HG03064 (cell line): Measurements from ENCODE around the gene TARP.
A peak's percentile ranks its signal among the peaks of the same experiment; 100 is the strongest.
"Not testable (repeated sequence)": the region's sequence is repeated elsewhere in the genome, so short reads cannot be mapped to it uniquely, and the experiment has no call there.

Experiments
- ATAC-seq: cut with Tn5 transposase; IDR thresholded peaks from one replicate; pipeline ENCODE4 v1.9.1; 2021; ENCODE audit warnings: low read depth; ENCODE audit not compliant: unreplicated experiment

TARP gene

DNA sequence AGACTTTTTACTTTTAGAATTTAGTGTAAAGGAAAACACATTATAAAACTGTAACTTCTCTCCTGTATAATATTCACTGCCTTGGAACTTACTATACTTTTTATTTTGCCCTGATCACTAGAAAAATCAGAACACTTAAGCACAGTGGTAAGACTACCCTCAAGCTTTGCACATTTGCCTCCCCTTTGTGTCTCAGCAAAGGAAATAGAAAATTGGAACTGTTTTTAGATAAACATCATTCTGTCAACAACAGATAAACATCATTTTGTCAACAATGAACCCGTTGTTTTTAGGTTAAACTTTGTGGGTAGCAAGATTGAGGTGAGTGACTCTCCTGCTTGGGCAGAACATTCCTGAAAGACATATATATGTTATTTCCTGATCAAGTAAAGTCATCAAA lies 8.8 kb downstream of the TARP start:
- not testable (repeated sequence) for ATAC-seq

DNA sequence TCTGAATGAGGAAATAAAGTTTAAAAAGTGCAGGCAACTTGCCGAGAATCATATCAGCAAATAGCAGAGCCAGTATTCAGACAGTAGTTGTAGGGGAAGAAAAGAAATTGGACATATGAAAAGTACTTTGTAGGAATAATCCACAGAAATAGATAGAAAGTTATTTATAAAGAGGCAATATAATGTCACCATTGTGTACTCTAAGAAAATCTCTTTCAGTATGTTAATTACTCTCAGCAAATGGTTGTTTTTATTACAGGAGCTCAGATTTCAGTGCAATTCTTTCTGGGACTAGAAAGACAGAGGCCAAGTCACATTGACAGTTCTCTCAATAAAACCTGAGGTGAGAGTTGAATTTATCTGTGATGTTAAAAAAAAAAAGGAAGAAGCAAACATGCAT lies 10.2 kb downstream of the TARP start:
- ATAC-seq = not testable (repeated sequence)

DNA sequence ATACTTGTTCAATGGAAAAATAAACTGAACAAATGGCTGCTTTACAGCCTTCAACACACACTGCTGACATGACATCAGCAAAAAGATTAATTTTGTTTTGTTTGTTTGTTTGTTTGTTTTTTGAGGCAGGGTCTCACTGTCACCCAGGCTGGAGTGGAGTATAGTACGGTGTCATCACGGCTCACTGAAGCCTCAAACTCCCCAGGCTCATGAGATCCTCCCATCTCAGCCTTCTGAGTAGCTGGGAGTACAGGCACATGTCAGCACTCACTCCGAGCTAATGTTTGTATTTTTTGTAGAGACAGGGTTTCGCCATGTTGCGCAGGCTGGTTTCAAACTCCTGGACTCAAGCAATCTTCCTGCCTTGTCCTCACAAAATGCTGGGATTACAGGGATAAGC lies 10.9 kb downstream of the TARP start:
- no peak for ATAC-seq

- not testable (repeated sequence) for ATAC-seq
These were observed 11.4 kb downstream of the TARP start for GRCh38 chr7:38262026-38262425.

GRCh38 chr7:38261601-38262000 lies 11.8 kb downstream of the TARP start:
- ATAC-seq = not testable (repeated sequence)

DNA sequence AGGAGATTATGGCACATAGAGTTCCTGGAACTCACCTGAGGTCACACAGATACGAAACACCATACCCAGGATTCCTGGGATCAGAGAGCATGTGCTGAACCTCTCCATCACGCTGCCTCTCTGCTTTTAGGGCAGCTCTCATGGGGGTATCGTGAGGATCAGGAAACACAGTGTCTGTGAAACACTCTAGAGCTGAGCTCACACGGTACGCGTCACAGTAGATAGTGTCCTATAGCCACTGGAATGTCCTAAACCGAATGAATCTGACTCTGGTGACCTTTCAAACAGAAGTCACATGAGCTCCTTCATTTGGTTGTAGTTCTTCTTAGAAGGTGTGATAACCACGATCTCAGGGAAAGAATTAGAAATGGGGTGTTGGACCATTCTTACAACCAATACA lies 14.3 kb downstream of the TARP start:
- ATAC-seq = not testable (repeated sequence)

DNA sequence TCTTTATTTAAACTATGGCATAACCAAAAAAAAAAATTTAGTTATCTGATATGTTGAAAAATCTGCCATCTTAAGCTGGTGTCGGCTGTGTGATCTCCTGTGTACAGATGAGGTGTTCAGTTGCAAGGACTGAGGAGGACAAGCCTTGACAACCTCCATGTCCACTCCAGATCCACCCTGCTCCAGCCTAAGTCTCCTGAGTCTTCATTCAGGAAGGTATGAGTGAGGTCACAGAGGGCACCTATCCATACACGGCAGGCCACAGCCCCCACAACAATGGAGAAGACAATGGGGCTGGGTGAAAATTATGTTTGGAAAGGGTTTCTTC lies 16.1 kb downstream of the TARP start:
- no peak for ATAC-seq

- not testable (repeated sequence) for ATAC-seq
These were observed 23.6 kb downstream of the TARP start for GRCh38 chr7:38249849-38250248.

GRCh38 chr7:38248069-38248567 lies 25.3 kb downstream of the TARP start:
- no peak for ATAC-seq

GRCh38 chr7:38245409-38245977 lies 27.9 kb downstream of the TARP start:
- no peak for ATAC-seq

DNA sequence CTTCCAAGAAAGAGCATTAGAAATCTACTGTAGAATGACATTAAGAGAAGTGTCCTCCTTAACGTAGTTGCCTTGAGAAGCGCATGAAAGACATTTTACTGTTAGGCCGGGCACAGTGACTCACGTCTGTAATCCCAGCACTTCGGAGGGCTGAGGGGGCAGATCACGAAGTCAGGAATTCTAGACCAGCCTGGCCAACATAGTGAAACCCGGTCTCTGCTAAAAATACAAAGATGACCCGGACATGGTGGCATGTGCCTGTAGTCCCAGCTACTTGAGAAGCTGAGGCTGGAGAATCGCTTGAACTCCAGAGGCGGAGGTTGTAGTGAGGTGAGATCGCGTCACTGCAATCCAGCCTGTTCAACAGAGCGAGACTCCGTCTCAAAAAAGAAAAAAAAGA lies 28.9 kb downstream of the TARP start:
- ATAC-seq = no peak

GRCh38 chr7:38243345-38243744 lies 30.1 kb downstream of the TARP start:
- not testable (repeated sequence) for ATAC-seq

DNA sequence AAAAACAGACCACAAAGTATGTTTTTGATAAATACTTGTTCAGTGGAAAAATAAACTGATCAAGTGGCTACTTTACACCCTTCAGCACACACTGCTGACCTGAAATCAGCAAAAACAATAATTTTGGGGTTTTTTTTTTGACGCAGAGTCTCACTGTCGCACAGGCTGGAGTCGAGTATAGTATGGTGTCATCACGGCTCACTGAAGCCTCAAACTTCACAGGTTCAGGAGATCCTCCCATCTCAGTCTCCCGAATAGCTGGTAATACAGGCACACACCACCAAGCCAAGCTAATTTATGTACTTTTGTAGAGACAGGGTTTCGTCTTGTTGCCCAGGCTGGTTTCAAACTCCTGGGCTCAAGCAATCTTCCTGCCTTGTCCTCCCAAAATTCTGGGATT lies 30.6 kb downstream of the TARP start:
- ATAC-seq = no peak

DNA sequence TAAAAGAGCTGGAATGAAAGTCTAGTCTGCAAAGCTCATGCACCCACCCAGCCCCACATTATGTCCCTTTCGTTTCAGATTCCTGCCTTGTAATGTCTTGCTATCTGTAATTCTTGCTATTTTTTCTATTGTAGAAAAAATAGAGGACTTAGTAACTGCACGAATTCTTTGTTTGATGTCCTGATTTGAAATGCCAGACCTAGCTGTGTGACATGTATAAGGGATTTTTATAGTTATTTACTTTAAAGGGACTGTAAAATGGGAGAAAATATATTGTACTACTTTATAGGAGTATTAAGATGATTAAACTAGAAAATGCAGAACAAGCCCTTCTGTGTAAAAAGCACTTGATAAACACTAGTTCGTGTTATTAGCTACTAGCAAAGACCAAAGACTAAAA lies 32.4 kb downstream of the TARP start:
- no peak for ATAC-seq

- not testable (repeated sequence) for ATAC-seq
These were observed 34.3 kb downstream of the TARP start for GRCh38 chr7:38239129-38239528.

GRCh38 chr7:38235606-38236005 lies 37.8 kb downstream of the TARP start:
- no peak for ATAC-seq

DNA sequence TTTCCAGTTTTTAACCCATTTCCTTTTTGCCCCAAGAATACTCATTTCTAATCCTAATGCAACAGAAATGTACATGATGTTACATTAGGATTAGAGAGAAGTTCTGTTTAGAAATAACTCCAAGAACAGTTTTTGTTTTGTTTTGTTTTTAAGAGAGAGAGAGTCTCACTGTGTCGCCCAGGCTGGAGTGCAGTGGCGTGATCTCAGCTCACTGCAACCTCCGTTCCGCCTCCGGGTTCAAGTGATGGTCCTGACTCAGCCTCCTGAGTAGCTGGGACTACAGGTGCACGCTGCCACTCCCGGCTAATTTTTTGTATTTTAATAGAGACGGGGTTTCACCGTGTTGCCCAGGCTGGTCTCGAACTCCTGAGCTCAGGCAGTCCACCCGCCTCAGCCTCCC lies 38.7 kb downstream of the TARP start:
- not testable (repeated sequence) for ATAC-seq

DNA sequence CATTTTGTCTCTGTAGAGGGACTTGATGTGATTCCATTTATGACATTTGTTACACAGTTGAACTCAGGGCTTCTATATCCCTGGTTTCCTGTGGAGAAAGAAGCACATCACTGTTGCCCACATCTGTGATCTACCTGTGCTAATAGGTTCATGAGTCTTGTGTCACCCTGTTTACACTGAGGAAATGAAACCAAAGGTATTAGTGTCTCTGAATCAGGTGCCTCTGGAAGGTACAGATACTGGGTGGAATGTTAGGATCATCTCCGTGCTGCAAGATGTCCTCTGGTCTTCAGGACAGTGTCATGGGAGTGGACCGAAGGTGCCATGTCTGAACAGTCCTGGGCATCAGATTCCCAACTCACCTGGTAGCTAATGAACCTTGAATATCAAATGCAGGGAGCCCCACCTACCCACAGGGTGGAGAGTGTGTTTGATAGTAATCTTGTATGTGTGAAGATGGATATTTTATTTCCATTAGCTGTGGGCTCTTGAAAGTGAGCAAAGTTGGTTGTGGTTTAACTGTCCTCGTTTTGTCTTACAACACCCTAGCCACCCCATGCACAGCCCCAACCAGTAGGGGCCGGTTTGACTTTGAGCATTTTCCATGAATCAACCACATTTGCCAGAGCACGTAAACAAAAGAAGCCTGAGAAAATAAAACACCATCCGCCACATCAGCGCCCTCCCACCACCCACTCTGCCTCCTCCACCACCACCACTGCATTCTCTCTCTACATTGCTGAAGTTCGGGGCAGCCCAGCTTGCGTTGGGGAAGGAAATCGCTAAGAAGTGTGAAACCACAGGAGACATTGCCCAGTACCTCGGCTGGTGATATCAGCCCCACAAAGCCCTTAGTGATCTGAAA lies 40.7 kb downstream of the TARP start:
- ATAC-seq = peak; percentile 81

DNA sequence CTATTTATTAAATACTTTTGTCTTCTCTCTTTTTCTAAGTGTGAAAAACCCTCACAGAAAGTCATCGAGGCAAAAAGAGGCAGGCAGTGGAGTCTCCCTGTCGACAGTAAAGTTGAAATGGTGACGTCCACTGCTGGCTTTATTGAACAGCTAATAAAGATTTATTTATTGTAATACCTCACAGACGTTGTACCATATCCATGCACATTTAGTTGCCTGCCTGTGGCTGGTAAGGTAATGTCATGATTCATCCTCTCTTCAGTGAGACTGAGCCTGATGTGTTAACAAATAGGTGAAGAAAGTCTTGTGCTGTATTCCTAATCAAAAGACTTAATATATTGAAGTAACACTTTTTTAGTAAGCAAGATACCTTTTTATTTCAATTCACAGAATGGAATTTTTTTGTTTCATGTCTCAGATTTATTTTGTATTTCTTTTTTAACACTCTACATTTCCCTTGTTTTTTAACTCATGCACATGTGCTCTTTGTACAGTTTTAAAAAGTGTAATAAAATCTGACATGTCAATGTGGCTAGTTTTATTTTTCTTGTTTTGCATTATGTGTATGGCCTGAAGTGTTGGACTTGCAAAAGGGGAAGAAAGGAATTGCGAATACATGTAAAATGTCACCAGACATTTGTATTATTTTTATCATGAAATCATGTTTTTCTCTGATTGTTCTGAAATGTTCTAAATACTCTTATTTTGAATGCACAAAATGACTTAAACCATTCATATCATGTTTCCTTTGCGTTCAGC lies 43.4 kb downstream of the TARP start:
- no peak for ATAC-seq

- no peak for ATAC-seq
These were observed 44.0 kb downstream of the TARP start for GRCh38 chr7:38229386-38229785.

- ATAC-seq = no peak
These were observed 49.0 kb downstream of the TARP start for GRCh38 chr7:38224392-38224791.
